ENCODE data around the gene TARM1.

- TF ChIP-seq POLR2A (IDR thresholded peaks at IDR 0.05; ENCODE audit: low read depth, low read length) (no peak), CTCF (conservative IDR thresholded peaks at IDR 0.05; ENCODE audit: low read depth, low read length) (no peak), MXI1 (IDR thresholded peaks at IDR 0.05; ENCODE audit: borderline replicate concordance, low read depth, low read length) (no peak)
These were observed 59.2 kb downstream of the TARM1 start for GRCh38 chr19:54021932-54022331.

Measured in IMR-90 (cell line).